ENCODE measurements around the gene ADARB2. TPM values are rescaled to one million over a fixed set of nuclear protein-coding genes. Genes with fewer than 3 reads are reported as not detected.

Gene ADARB2
- total and polyA plus RNA-seq, 11 donors, result 0.07 to 1.2 (median 0.28) TPM; not detected in 4

GRCh38 chr10:1406132-1406966 is 331.0 kb downstream of the ADARB2 start:
- Histone ChIP-seq H3K4me1 (no peaks in the 10 kb centered on the region), H3K27me3 (peaks cover 0 to 28% (median 0%) of the 10 kb centered on the region in 9 donors), H3K36me3 (no peaks in the 10 kb centered on the region), H3K4me3 (no peak overlapping the region), H3K27ac (no peak overlapping the region), H3K9me3 (no peaks in the 10 kb centered on the region)
- no peak for ATAC-seq
- WGBS, 4 donors, result 75 to 89% (median 83%) methylated on average over 8 to 14 of the region's 14 CpGs
- no peak for TF ChIP-seq POLR2A (IDR thresholded peaks at IDR 0.05)
- intact Hi-C loops (cut with DNase I), result no loop called here
- DNase-seq, result no peak

DNA sequence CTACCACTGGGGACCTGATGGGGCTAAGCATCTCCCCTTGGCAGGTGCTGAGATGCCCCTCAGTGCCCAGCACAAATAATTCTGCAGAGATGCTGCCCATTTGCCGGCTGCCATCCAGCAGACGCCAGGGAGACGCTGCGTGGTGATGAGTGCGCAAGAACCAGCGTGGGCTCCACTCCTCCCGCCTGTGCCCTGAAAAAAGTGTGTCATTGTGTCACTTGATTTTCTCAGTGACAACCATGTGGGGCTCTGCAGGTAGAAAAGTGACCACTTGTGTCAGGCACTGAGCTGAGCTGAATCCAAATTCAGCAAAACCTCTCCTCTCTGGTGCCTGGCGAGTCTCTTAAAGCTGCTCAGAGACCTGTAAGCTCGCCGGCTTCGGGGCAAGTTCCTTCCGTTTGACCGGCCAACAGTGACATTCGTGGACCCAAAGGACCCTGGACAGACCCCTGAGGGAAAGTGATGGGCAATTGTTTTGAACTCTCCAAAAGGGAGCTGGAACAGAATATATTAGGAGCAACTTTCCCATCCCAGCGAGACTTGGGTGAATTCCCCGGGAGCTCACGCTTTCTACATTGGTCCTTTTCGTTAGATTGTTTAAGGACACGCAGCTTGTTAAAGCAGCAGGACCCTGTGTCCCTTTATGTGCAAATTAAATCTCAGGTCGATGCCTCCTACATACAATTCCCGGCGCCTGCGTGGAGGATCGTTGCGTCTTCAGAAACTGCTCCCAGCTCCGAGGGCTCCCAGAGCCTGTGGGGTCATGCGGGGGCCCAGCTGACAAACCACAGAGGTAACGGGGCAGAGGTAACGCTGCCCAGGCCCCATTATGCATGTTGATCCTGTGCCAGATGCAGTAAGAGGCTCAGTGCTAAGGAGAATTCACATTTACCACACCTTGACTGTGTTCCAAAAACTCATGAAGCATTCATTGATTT is 332.7 kb downstream of the ADARB2 start:
- Histone ChIP-seq H3K27me3 (peaks cover 0 to 45% (median 0%) of the 10 kb centered on the region in 9 donors), H3K9me3 (no peaks in the 10 kb centered on the region), H3K27ac (no peak overlapping the region), H3K36me3 (no peaks in the 10 kb centered on the region), H3K4me1 (no peaks in the 10 kb centered on the region), H3K4me3 (no peak overlapping the region)
- ATAC-seq, result no peak
- no peak for TF ChIP-seq POLR2A (IDR thresholded peaks at IDR 0.05)
- TF ChIP-seq, protein P1, sequence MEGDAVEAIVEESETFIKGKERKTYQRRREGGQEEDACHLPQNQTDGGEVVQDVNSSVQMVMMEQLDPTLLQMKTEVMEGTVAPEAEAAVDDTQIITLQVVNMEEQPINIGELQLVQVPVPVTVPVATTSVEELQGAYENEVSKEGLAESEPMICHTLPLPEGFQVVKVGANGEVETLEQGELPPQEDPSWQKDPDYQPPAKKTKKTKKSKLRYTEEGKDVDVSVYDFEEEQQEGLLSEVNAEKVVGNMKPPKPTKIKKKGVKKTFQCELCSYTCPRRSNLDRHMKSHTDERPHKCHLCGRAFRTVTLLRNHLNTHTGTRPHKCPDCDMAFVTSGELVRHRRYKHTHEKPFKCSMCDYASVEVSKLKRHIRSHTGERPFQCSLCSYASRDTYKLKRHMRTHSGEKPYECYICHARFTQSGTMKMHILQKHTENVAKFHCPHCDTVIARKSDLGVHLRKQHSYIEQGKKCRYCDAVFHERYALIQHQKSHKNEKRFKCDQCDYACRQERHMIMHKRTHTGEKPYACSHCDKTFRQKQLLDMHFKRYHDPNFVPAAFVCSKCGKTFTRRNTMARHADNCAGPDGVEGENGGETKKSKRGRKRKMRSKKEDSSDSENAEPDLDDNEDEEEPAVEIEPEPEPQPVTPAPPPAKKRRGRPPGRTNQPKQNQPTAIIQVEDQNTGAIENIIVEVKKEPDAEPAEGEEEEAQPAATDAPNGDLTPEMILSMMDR (IDR thresholded peaks at IDR 0.05), result no peak
- intact Hi-C loops (cut with DNase I), result no loop called here
- 82 to 88% (median 85%) methylated on average over 27 to 29 of the region's 29 CpGs for WGBS, 4 donors
- no peak for DNase-seq

DNA sequence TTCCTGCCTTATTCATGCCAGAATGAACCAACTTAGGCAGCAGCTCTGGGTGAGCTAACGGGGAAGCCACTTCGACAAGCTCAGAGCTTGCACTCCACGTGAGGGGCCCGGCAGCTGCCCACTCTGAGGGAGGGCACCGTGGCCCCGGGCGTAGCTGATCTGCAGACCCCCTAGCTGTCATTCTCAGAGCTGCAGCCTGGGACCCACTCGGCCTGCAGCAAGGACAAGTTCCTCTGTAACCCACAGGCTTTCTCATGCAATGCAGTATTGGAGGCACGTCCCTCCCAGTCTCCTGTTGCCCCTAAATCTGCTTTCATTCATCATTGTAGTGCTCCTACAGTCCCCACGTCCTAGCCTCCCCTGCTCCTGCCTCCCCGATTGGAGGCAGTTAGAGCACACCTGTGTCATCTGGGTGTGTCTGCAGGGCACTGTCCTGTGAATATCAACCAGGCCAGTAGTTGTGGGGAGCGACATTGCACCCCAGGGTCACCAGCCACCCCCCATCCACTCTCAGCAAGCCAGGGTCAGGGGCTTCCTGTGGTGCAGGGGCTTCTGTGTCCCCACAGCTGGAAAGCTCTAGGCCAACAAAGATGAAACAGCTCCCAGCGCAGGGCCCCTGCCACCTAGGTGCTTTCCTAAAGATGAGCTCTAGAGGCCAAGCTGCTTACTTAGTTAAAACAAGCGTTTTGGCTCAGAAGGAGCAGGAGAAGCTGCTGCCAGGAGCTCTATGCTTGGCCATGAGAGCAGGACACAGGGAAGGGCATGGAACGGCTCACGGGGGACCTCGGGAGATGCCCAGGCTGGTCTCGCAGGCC is 333.6 kb downstream of the ADARB2 start:
- intact Hi-C loops (cut with DNase I), result no loop called here
- ATAC-seq (no peak), DNase-seq (no peak)
- Histone ChIP-seq H3K27ac (no peak overlapping the region), H3K4me1 (no peaks in the 10 kb centered on the region), H3K9me3 (no peaks in the 10 kb centered on the region), H3K4me3 (no peak overlapping the region), H3K36me3 (no peaks in the 10 kb centered on the region), H3K27me3 (peaks cover 0 to 53% (median 0%) of the 10 kb centered on the region in 9 donors)
- TF ChIP-seq POLR2A (IDR thresholded peaks at IDR 0.05), result no peak
- TF ChIP-seq, protein P1 (IDR thresholded peaks at IDR 0.05), result no peak
- WGBS, 4 donors, result 61 to 69% (median 67%) methylated on average over 17 to 18 of the region's 18 CpGs

- no peak overlapping the region for H3K4me3 ChIP-seq
- H3K36me3 ChIP-seq, result no peaks in the 10 kb centered on the region
- ATAC-seq (no peak), DNase-seq (no peak)
- H3K4me1 ChIP-seq, result no peaks in the 10 kb centered on the region
- TF ChIP-seq POLR2A (IDR thresholded peaks at IDR 0.05), result no peak
- TF ChIP-seq, protein P1 (IDR thresholded peaks at IDR 0.05), result no peak
- no peaks in the 10 kb centered on the region for H3K9me3 ChIP-seq
- WGBS, 4 donors, result 90 to 91% (median 90%) methylated on average over 26 to 27 of the region's 27 CpGs
- peaks cover 0 to 56% (median 0%) of the 10 kb centered on the region in 9 donors for H3K27me3 ChIP-seq
- no peak overlapping the region for H3K27ac ChIP-seq
- intact Hi-C loops (cut with DNase I), result no loop called here
These were observed 334.4 kb downstream of the ADARB2 start for GRCh38 chr10:1402816-1403507.
